H1 (cell line): ENCODE measurements around the gene ITPR3. TPM values are rescaled to one million over a fixed set of nuclear protein-coding genes. Genes with fewer than 3 reads are reported as not detected.

Source experiments
- CBX8 ChIP-seq: fragments of 300-800, 300-1000 bp; sonication (generic); IDR thresholded peaks from 2 replicates; pipeline ENCODE4 v1.7.1; 2016; ENCODE audit warnings: low read depth, low read length, borderline replicate concordance
- EZH2 ChIP-seq: fragments of 200-600 bp; sonication (generic); IDR thresholded peaks from 2 replicates; pipeline ENCODE4 v1.7.1; 2012; ENCODE audit warnings: low read depth, mild to moderate bottlenecking, moderate library complexity, low read length, inconsistent platforms; ENCODE audit not compliant: severe bottlenecking
- FOSL1 ChIP-seq: IDR thresholded peaks from 2 replicates; pipeline ENCODE4 v1.6.1; 2011; ENCODE audit warnings: mild to moderate bottlenecking, low read depth, low read length, moderate library complexity; ENCODE audit not compliant: insufficient read depth
- PHF8 ChIP-seq: fragments of 200-600 bp; sonication (generic); conservative IDR thresholded peaks from 2 replicates; pipeline ENCODE4 v1.7.1; 2012; ENCODE audit warnings: low read depth, mild to moderate bottlenecking, inconsistent platforms, low read length, moderate library complexity
- POLR2A ChIP-seq, 2 experiments: IDR thresholded peaks; 1 replicate in 1 of 2; 2 replicates in 1 of 2; pipeline ENCODE4 v1.6.1; 2011; ENCODE audit warnings: low read depth in 2 of 2, low read length in 2 of 2, mild to moderate bottlenecking in 2 of 2; ENCODE audit errors: control extremely low read depth in 1 of 2
- RXRA ChIP-seq: IDR thresholded peaks from 2 replicates; pipeline ENCODE4 v1.6.1; 2011; ENCODE audit warnings: low read depth, mild to moderate bottlenecking, low read length, moderate library complexity; ENCODE audit not compliant: insufficient read depth
- SIRT6 ChIP-seq: IDR thresholded peaks from one replicate; pipeline ENCODE4 v1.7.1; 2012; ENCODE audit warnings: low read length, inconsistent platforms
- TAF1 ChIP-seq: IDR thresholded peaks from 2 replicates; pipeline ENCODE4 v1.6.1; 2011; ENCODE audit warnings: mild to moderate bottlenecking, low read depth, low read length
- polyA plus RNA-seq, 7 experiments: library from polyadenylated mRNA; depleted of rRNA in 3 of 7; stranded (reverse) in 5 of 7; unstranded in 2 of 7; fragments of >200 nt in 5 of 7; fragments of 200-250 nt in 2 of 7; gene quantifications; 1 replicate in 5 of 7; 2 replicates in 1 of 7; 4 replicates in 1 of 7; pipeline versions ENCODE4 v1.2.1 to v1.2.3, GENCODE V29; 2011 to 2013; ENCODE audit warnings: missing spikeins in 2 of 7, mixed read lengths in 2 of 7
- total RNA-seq: library from RNA; stranded (reverse); fragmentation: NEBNext Ultra II Directional; extraction: Animal tissue kit (Norgen Biotek cat#: 25700); gene quantifications from 2 replicates; pipeline ENCODE4 v1.2.1, GENCODE V29; 2021

ITPR3 gene
- total and polyA plus RNA-seq, 2 of the 8 experiments (the other 6 are each of a cell fraction or from before 2014, with no cell fraction given) = 29.1 to 45.7 TPM

- TF ChIP-seq PHF8 (no peak), EZH2 (no peak), FOSL1 (no peak), TAF1 (no peak), CBX8 (no peak), RXRA (no peak), SIRT6 (no peak), POLR2A (IDR thresholded peaks at IDR 0.05; ENCODE audit: control extremely low read depth in 1 of 2, low read depth in 2 of 2, low read length in 2 of 2) (no peak)
These were observed 21.6 kb upstream of the ITPR3 start (continued) for GRCh38 chr6:33599413-33599938.
